Activated T-cell treated with anti-CD3 and anti-CD28 coated beads, Interleukin-2, amount 50 U/mL, for 24 hours (primary cell): Measurements from ENCODE around the gene SUGCT.
"Not testable (repeated sequence)": the region's sequence is repeated elsewhere in the genome, so short reads cannot be mapped to it uniquely, and the experiment has no call there.

Experiments
- DNase-seq: peaks from one replicate; pipeline ENCODE4 v3.0.0-alpha.2; 2020
- H3K27ac Mint-ChIP-seq: 2 replicates; pipeline ENCODE4 v1.8.0; 2020; ENCODE audit warnings: mild to moderate bottlenecking, mixed read lengths
- H3K27me3 Mint-ChIP-seq: 2 replicates; pipeline ENCODE4 v1.8.0; 2020; ENCODE audit warnings: mixed read lengths
- H3K36me3 Mint-ChIP-seq: 2 replicates; pipeline ENCODE4 v1.8.0; 2020; ENCODE audit warnings: low read depth, mixed read lengths
- H3K4me1 Mint-ChIP-seq: 2 replicates; pipeline ENCODE4 v1.8.0; 2020; ENCODE audit warnings: low read depth, mixed read lengths
- H3K4me3 Mint-ChIP-seq: 2 replicates; pipeline ENCODE4 v1.8.0; 2020; ENCODE audit warnings: mild to moderate bottlenecking, moderate library complexity, mixed read lengths
- H3K9me3 Mint-ChIP-seq: 2 replicates; pipeline ENCODE4 v1.8.0; 2020; ENCODE audit warnings: mixed read lengths

Gene SUGCT

GRCh38 chr7:40380111-40380510 is 245.3 kb downstream of the SUGCT start:
- DNase-seq, result no peak
- Mint-ChIP-seq H3K4me3 (no peak overlapping the region), H3K4me1 (no peaks in the 10 kb centered on the region), H3K27ac (no peak overlapping the region), H3K9me3 (peaks cover 2% of the 10 kb centered on the region), H3K27me3 (no peaks in the 10 kb centered on the region), H3K36me3 (no peaks in the 10 kb centered on the region)

GRCh38 chr7:40382145-40382544 is 247.3 kb downstream of the SUGCT start:
- Mint-ChIP-seq H3K4me3 (no peak overlapping the region), H3K36me3 (no peaks in the 10 kb centered on the region), H3K27ac (no peak overlapping the region), H3K27me3 (no peaks in the 10 kb centered on the region), H3K4me1 (no peaks in the 10 kb centered on the region), H3K9me3 (peaks cover 2% of the 10 kb centered on the region)
- no peak for DNase-seq

- no peaks in the 10 kb centered on the region for H3K36me3 Mint-ChIP-seq
- H3K27me3 Mint-ChIP-seq, result no peaks in the 10 kb centered on the region
- H3K9me3 Mint-ChIP-seq, result no peaks in the 10 kb centered on the region
- no peak overlapping the region for H3K4me3 Mint-ChIP-seq
- H3K27ac Mint-ChIP-seq, result no peak overlapping the region
- DNase-seq, result no peak
- no peaks in the 10 kb centered on the region for H3K4me1 Mint-ChIP-seq
Measured at GRCh38 chr7:40393660-40394059, 258.9 kb downstream of the SUGCT start.

GRCh38 chr7:40394400-40394799 is 259.6 kb downstream of the SUGCT start:
- Mint-ChIP-seq H3K36me3 (no peaks in the 10 kb centered on the region), H3K27me3 (no peaks in the 10 kb centered on the region), H3K9me3 (no peaks in the 10 kb centered on the region), H3K4me3 (no peak overlapping the region), H3K4me1 (no peaks in the 10 kb centered on the region), H3K27ac (no peak overlapping the region)
- no peak for DNase-seq

- H3K36me3 Mint-ChIP-seq, result no peaks in the 10 kb centered on the region
- H3K4me1 Mint-ChIP-seq, result no peaks in the 10 kb centered on the region
- no peaks in the 10 kb centered on the region for H3K27me3 Mint-ChIP-seq
- DNase-seq, result no peak
- no peak overlapping the region for H3K27ac Mint-ChIP-seq
- no peaks in the 10 kb centered on the region for H3K9me3 Mint-ChIP-seq
- H3K4me3 Mint-ChIP-seq, result no peak overlapping the region
Measured at GRCh38 chr7:40400525-40400924, 265.7 kb downstream of the SUGCT start.

GRCh38 chr7:40401406-40401805 is 266.6 kb downstream of the SUGCT start:
- H3K9me3 Mint-ChIP-seq, result peaks cover 6% of the 10 kb centered on the region
- H3K4me3 Mint-ChIP-seq, result no peak overlapping the region
- no peak for DNase-seq
- no peaks in the 10 kb centered on the region for H3K36me3 Mint-ChIP-seq
- no peaks in the 10 kb centered on the region for H3K27me3 Mint-ChIP-seq
- H3K27ac Mint-ChIP-seq, result no peak overlapping the region
- H3K4me1 Mint-ChIP-seq, result no peaks in the 10 kb centered on the region

- Mint-ChIP-seq H3K9me3 (peaks cover 9% of the 10 kb centered on the region), H3K36me3 (no peaks in the 10 kb centered on the region), H3K27ac (no peak overlapping the region), H3K4me3 (no peak overlapping the region), H3K4me1 (no peaks in the 10 kb centered on the region), H3K27me3 (no peaks in the 10 kb centered on the region)
- no peak for DNase-seq
Measured at GRCh38 chr7:40402661-40403060, 267.9 kb downstream of the SUGCT start.

- Mint-ChIP-seq H3K4me1 (no peaks in the 10 kb centered on the region), H3K27me3 (no peaks in the 10 kb centered on the region), H3K4me3 (no peak overlapping the region), H3K9me3 (peaks cover 10% of the 10 kb centered on the region), H3K36me3 (no peaks in the 10 kb centered on the region), H3K27ac (no peak overlapping the region)
- DNase-seq, result no peak
Measured at GRCh38 chr7:40403703-40404476, 269.1 kb downstream of the SUGCT start.

- Mint-ChIP-seq H3K27ac (no peak overlapping the region), H3K4me1 (no peaks in the 10 kb centered on the region), H3K27me3 (no peaks in the 10 kb centered on the region), H3K4me3 (no peak overlapping the region), H3K9me3 (peaks cover 10% of the 10 kb centered on the region), H3K36me3 (no peaks in the 10 kb centered on the region)
- DNase-seq, result no peak
Measured at GRCh38 chr7:40405991-40406390, 271.2 kb downstream of the SUGCT start.

GRCh38 chr7:40412323-40412722 is 277.5 kb downstream of the SUGCT start:
- H3K27ac Mint-ChIP-seq, result no peak overlapping the region
- no peak for DNase-seq
- H3K4me3 Mint-ChIP-seq, result no peak overlapping the region
- no peaks in the 10 kb centered on the region for H3K27me3 Mint-ChIP-seq
- H3K4me1 Mint-ChIP-seq, result no peaks in the 10 kb centered on the region
- H3K36me3 Mint-ChIP-seq, result no peaks in the 10 kb centered on the region
- peaks cover 5% of the 10 kb centered on the region for H3K9me3 Mint-ChIP-seq

- not testable (repeated sequence) for H3K27me3 Mint-ChIP-seq, H3K27ac Mint-ChIP-seq, H3K36me3 Mint-ChIP-seq, DNase-seq, H3K4me1 Mint-ChIP-seq, H3K9me3 Mint-ChIP-seq, H3K4me3 Mint-ChIP-seq
Measured at GRCh38 chr7:40414704-40415103, 279.9 kb downstream of the SUGCT start.

GRCh38 chr7:40418448-40418847 is 283.6 kb downstream of the SUGCT start:
- H3K27me3 Mint-ChIP-seq, result no peaks in the 10 kb centered on the region
- DNase-seq, result no peak

GRCh38 chr7:40418983-40419382 is 284.2 kb downstream of the SUGCT start:
- H3K27ac Mint-ChIP-seq, result no peak overlapping the region
- no peaks in the 10 kb centered on the region for H3K4me1 Mint-ChIP-seq
- no peak overlapping the region for H3K4me3 Mint-ChIP-seq
- no peaks in the 10 kb centered on the region for H3K9me3 Mint-ChIP-seq
- no peak for DNase-seq
- no peaks in the 10 kb centered on the region for H3K27me3 Mint-ChIP-seq
- H3K36me3 Mint-ChIP-seq, result no peaks in the 10 kb centered on the region

More at GRCh38 chr7:40418448-40418847, 283.6 kb downstream of the SUGCT start:
- H3K9me3 Mint-ChIP-seq, result no peaks in the 10 kb centered on the region
- H3K4me1 Mint-ChIP-seq, result no peaks in the 10 kb centered on the region
- H3K4me3 Mint-ChIP-seq, result no peak overlapping the region
- no peaks in the 10 kb centered on the region for H3K36me3 Mint-ChIP-seq
- H3K27ac Mint-ChIP-seq, result no peak overlapping the region

GRCh38 chr7:40419806-40420205 is 285.0 kb downstream of the SUGCT start:
- H3K36me3 Mint-ChIP-seq, result no peaks in the 10 kb centered on the region
- H3K27ac Mint-ChIP-seq, result no peak overlapping the region
- DNase-seq, result no peak
- H3K9me3 Mint-ChIP-seq, result no peaks in the 10 kb centered on the region
- H3K4me1 Mint-ChIP-seq, result no peaks in the 10 kb centered on the region
- H3K4me3 Mint-ChIP-seq, result no peak overlapping the region
- no peaks in the 10 kb centered on the region for H3K27me3 Mint-ChIP-seq

GRCh38 chr7:40421433-40421832 is 286.6 kb downstream of the SUGCT start:
- no peak overlapping the region for H3K4me3 Mint-ChIP-seq

GRCh38 chr7:40425696-40426095 is 290.9 kb downstream of the SUGCT start:
- Mint-ChIP-seq H3K4me3 (no peak overlapping the region), H3K36me3 (no peaks in the 10 kb centered on the region), H3K27ac (no peak overlapping the region), H3K27me3 (no peaks in the 10 kb centered on the region), H3K4me1 (no peaks in the 10 kb centered on the region), H3K9me3 (no peaks in the 10 kb centered on the region)
- DNase-seq, result no peak

More at GRCh38 chr7:40421433-40421832, 286.6 kb downstream of the SUGCT start:
- Mint-ChIP-seq H3K27ac (no peak overlapping the region), H3K9me3 (no peaks in the 10 kb centered on the region), H3K36me3 (no peaks in the 10 kb centered on the region), H3K4me1 (no peaks in the 10 kb centered on the region), H3K27me3 (no peaks in the 10 kb centered on the region)
- DNase-seq, result no peak
